WI38 (cell line): ENCODE data around the gene SLC35A5.
A peak's percentile ranks its signal among the peaks of the same experiment; 100 is the strongest.
"Not testable (repeated sequence)": the region's sequence is repeated elsewhere in the genome, so short reads cannot be mapped to it uniquely, and the experiment has no call there.

ENCODE experiments used
- H3K4me3 ChIP-seq: 2 replicates; pipeline ENCODE4 v1.5.1; 2011; ENCODE audit warnings: low read depth, mild to moderate bottlenecking, control low read depth, low read length
- CTCF ChIP-seq: IDR thresholded peaks from 2 replicates; pipeline ENCODE4 v1.5.1; 2012; ENCODE audit warnings: low read depth, mild to moderate bottlenecking, control low read depth, low read length

SLC35A5 gene

GRCh38 chr3:112561734-112562529 lies at the start of gene SLC35A5, which contains the start of gene ATG3:
TSS of gene SLC35A5 (plus strand) at chr3:112562045. CDS start at chr3:112563404, 1,359 bp downstream.
TSS of gene ATG3 (minus strand) at chr3:112561962. CDS start at chr3:112561528, 434 bp downstream.
- TF ChIP-seq CTCF: no peak

GRCh38 chr3:112512320-112512719 lies 49.5 kb upstream of the SLC35A5 start:
- no peak for TF ChIP-seq CTCF
- no peak overlapping the region for H3K4me3 ChIP-seq

More at GRCh38 chr3:112561734-112562529, at the start of gene SLC35A5, which contains the start of gene ATG3:
- H3K4me3 ChIP-seq: peak within 1 kb of the TSS; percentile 99

- no peak for TF ChIP-seq CTCF
- H3K4me3 ChIP-seq: no peak overlapping the region
These were observed 47.2 kb upstream of the SLC35A5 start for GRCh38 chr3:112514527-112515128.

- H3K4me3 ChIP-seq: not testable (repeated sequence)
These were observed 42.9 kb upstream of the SLC35A5 start for GRCh38 chr3:112518970-112519369.

- no peak overlapping the region for H3K4me3 ChIP-seq
- TF ChIP-seq CTCF: peak; percentile 60; the same call in 1 of the 2 replicates
These were observed 42.3 kb upstream of the SLC35A5 start for GRCh38 chr3:112519424-112520001.

GRCh38 chr3:112524127-112524526 lies 37.7 kb upstream of the SLC35A5 start:
- H3K4me3 ChIP-seq: not testable (repeated sequence)

- H3K4me3 ChIP-seq: no peak overlapping the region
- no peak for TF ChIP-seq CTCF
These were observed 31.3 kb upstream of the SLC35A5 start for GRCh38 chr3:112530573-112530972.

- no peak overlapping the region for H3K4me3 ChIP-seq
- TF ChIP-seq CTCF: 0 out of 2 replicates have a peak, but pooled peaks have one; percentile 17
These were observed 30.5 kb upstream of the SLC35A5 start for GRCh38 chr3:112531358-112531781.
